Adrenal gland (tissue), 5 donors: Measurements from ENCODE around the gene KDM6A.

Experiments
- POLR2A ChIP-seq, 2 donors: fragments of 450-650 bp; IDR thresholded peaks; one replicate each; pipeline ENCODE4 v1.6.1; 2017; ENCODE audit warnings: antibody characterized with exemption in 2 of 2, mild to moderate bottlenecking in 2 of 2, moderate library complexity in 1 of 2
- TF ChIP-seq, protein P1 (sequence below), 6 experiments: fragments of 450-650 bp in 4 of 6; fragments of 200-600 bp in 2 of 6; sonication (generic) in 1 of 6; IDR thresholded peaks; 1 replicate in 5 of 6; 2 replicates in 1 of 6; pipeline versions ENCODE4 v1.5.1 to v1.8.0; 2016 to 2021; ENCODE audit warnings: antibody characterized with exemption in 6 of 6, mild to moderate bottlenecking in 2 of 6, moderate library complexity in 1 of 6
- donor health status: DM: no; HTN: no; CAD: no.

- TF ChIP-seq, protein P1, sequence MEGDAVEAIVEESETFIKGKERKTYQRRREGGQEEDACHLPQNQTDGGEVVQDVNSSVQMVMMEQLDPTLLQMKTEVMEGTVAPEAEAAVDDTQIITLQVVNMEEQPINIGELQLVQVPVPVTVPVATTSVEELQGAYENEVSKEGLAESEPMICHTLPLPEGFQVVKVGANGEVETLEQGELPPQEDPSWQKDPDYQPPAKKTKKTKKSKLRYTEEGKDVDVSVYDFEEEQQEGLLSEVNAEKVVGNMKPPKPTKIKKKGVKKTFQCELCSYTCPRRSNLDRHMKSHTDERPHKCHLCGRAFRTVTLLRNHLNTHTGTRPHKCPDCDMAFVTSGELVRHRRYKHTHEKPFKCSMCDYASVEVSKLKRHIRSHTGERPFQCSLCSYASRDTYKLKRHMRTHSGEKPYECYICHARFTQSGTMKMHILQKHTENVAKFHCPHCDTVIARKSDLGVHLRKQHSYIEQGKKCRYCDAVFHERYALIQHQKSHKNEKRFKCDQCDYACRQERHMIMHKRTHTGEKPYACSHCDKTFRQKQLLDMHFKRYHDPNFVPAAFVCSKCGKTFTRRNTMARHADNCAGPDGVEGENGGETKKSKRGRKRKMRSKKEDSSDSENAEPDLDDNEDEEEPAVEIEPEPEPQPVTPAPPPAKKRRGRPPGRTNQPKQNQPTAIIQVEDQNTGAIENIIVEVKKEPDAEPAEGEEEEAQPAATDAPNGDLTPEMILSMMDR (IDR thresholded peaks at IDR 0.05), result no peak
- TF ChIP-seq POLR2A (IDR thresholded peaks at IDR 0.05), result no peak
Measured at GRCh38 chrX:45143455-45143854, 270.5 kb downstream of the KDM6A start.
